ENCODE results near the gene HSPA1L. TPM values are rescaled to one million over a fixed set of nuclear protein-coding genes. Genes with fewer than 3 reads are reported as not detected.
"Not testable (repeated sequence)": the region's sequence is repeated elsewhere in the genome, so short reads cannot be mapped to it uniquely, and the experiment has no call there.

The HSPA1L gene
- total RNA-seq (2012; rRNA removed), result 0.44 and 0.76 TPM in 2 replicates

DNA sequence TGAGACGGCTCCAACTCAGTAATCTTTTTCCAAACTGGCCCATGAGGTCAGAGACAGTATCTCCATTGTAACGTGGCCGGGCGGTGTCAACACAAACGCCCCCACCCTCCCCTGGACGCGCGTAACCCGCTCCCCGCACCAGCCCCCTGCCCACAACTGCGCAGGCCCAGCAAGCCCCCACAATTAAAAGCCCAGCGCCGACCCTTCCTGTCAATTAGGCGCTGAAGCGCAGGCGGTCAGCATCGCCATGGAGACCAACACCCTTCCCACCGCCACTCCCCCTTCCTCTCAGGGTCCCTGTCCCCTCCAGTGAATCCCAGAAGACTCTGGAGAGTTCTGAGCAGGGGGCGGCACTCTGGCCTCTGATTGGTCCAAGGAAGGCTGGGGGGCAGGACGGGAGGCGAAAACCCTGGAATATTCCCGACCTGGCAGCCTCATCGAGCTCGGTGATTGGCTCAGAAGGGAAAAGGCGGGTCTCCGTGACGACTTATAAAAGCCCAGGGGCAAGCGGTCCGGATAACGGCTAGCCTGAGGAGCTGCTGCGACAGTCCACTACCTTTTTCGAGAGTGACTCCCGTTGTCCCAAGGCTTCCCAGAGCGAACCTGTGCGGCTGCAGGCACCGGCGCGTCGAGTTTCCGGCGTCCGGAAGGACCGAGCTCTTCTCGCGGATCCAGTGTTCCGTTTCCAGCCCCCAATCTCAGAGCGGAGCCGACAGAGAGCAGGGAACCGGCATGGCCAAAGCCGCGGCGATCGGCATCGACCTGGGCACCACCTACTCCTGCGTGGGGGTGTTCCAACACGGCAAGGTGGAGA is at the start of gene HSPA1L, which contains the start of gene HSPA1A:
TSS of gene HSPA1L (minus strand) at position 259 of the 814 bp plus-strand sequence. CDS start 3,311 bp downstream, outside the sequence.
TSS of gene HSPA1A (plus strand) at position 519 of the 814 bp plus-strand sequence. CDS start at position 733, 214 bp downstream.
- Histone ChIP-seq H3K4me3 (ENCODE audit: low read length) (peak within 1 kb of the TSS; percentile 85), H3K27me3 (ENCODE audit: control insufficient read depth, insufficient read depth, low read length) (no peaks in the 10 kb centered on the region), H3K9me3 (replicated peaks; ENCODE audit: low read length) (no peaks in the 10 kb centered on the region), H3K36me3 (ENCODE audit: insufficient read depth, low read length) (no peaks in the 10 kb centered on the region), H3K4me1 (ENCODE audit: control insufficient read depth, insufficient read depth, low read length) (peaks cover 26% of the 10 kb centered on the region), H3K4me2 (ENCODE audit: low read length) (peak within 1 kb of the TSS; percentile 98), H3K9ac (ENCODE audit: low read depth, low read length) (peak within 1 kb of the TSS; percentile 77)

GRCh38 chr6:31864818-31865204 is 49.7 kb upstream of the HSPA1L start:
- peaks cover 5% of the 10 kb centered on the region for H3K27me3 ChIP-seq (ENCODE audit: control insufficient read depth, insufficient read depth, low read length)
- H3K36me3 ChIP-seq (ENCODE audit: insufficient read depth, low read length), result peaks cover 3% of the 10 kb centered on the region
- H3K4me1 ChIP-seq (ENCODE audit: control insufficient read depth, insufficient read depth, low read length), result peaks cover 18% of the 10 kb centered on the region
- H3K9me3 ChIP-seq (replicated peaks; ENCODE audit: low read length), result no peaks in the 10 kb centered on the region
- no peak overlapping the region for H3K4me3 ChIP-seq (ENCODE audit: low read length)
- H3K9ac ChIP-seq (ENCODE audit: low read depth, low read length), result no peak overlapping the region
- no peak overlapping the region for H3K4me2 ChIP-seq (ENCODE audit: low read length)

DNA sequence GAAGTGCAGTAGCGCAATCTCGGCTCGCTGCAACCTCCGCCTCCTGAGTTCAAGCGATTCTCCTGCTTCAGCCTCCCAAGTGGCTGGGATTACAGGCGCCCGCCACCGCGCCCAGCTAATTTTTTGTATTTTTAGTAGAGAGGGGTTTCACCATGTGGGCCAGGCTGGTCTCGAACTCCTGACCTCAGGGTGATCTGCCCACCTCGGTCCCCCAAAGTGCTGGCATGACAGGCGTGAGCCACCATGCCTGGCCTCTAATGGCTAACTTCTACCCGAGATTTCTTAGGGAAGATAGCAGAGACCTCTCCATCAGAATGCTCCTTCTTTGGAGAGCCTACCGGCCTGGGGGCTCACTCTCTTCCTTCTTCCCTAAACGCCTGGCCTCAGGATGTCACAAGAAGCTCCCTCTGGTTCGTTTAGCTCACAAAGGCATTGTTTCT is 49.1 kb upstream of the HSPA1L start:
- Histone ChIP-seq H3K4me3 (ENCODE audit: low read length) (peak overlapping the region; percentile 78), H3K4me2 (ENCODE audit: low read length) (peak overlapping the region; percentile 93), H3K4me1 (ENCODE audit: control insufficient read depth, insufficient read depth, low read length) (peaks cover 18% of the 10 kb centered on the region), H3K9ac (ENCODE audit: low read depth, low read length) (peak overlapping the region; percentile 70)
- not testable (repeated sequence) for H3K36me3 ChIP-seq (ENCODE audit: insufficient read depth, low read length); H3K27me3 ChIP-seq (ENCODE audit: control insufficient read depth, insufficient read depth, low read length); H3K9me3 ChIP-seq (replicated peaks; ENCODE audit: low read length)

DNA sequence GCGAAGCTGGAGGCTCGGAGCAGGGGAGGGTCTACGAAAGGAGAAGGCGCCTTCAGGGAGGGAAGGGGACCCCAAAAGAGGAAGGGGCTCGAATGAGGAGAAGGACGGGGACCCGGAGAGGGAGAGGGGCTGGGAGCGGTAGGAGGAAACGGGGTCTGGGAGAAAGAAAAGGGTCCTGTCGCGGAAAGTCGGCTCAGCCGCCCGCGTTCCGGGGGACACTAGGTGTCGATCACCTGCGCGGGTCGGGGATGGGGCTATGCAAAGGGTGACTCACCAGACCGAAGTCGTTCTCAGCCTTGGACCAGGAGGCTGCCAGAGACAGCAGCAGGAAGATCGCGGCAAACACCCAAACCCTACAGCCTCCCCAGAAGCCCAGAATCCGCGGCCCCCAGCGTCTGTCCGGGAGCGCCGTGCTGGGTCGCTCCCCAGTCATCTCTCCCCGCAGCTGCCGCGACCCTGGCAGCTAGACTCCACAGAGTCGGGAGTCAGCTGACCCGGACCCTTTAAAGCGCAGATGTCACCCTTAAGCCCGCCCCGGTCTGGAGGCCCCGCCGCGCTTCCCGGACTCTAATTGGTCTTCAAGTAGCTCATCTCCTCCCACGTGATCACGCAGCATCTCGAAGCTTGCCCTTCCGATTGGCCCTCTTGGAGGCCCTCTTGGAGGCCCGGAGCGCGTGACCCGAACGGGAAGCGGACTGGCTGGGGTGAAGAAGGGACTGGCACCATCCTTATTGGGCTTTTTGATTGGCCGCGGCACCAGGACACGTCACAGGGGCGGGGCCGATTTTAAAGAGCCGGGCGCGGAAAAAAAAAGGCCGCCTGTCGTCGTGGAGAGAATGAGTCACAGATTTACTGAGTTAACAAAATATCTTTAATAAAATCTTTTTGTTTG is 47.5 kb upstream of the HSPA1L start, which contains the start of gene NEU1:
TSS of gene NEU1 (minus strand) at position 478 of the 892 bp plus-strand sequence. CDS start at position 433, 45 bp downstream.
- H3K9me3 ChIP-seq (replicated peaks; ENCODE audit: low read length), result no peaks in the 10 kb centered on the region
- peak within 1 kb of the TSS; percentile 79 for H3K4me3 ChIP-seq (ENCODE audit: low read length)
- H3K4me1 ChIP-seq (ENCODE audit: control insufficient read depth, insufficient read depth, low read length), result peaks cover 18% of the 10 kb centered on the region
- peaks cover 13% of the 10 kb centered on the region for H3K36me3 ChIP-seq (ENCODE audit: insufficient read depth, low read length)
- peak within 1 kb of the TSS; percentile 97 for H3K4me2 ChIP-seq (ENCODE audit: low read length)
- peak within 1 kb of the TSS; percentile 78 for H3K9ac ChIP-seq (ENCODE audit: low read depth, low read length)
- no peaks in the 10 kb centered on the region for H3K27me3 ChIP-seq (ENCODE audit: control insufficient read depth, insufficient read depth, low read length)

GRCh38 chr6:31861919-31862343 is 46.8 kb upstream of the HSPA1L start:
- H3K27me3 ChIP-seq (ENCODE audit: control insufficient read depth, insufficient read depth, low read length), result no peaks in the 10 kb centered on the region
- peak overlapping the region; percentile 79 for H3K4me3 ChIP-seq (ENCODE audit: low read length)
- no peaks in the 10 kb centered on the region for H3K9me3 ChIP-seq (replicated peaks; ENCODE audit: low read length)
- peak overlapping the region; percentile 78 for H3K9ac ChIP-seq (ENCODE audit: low read depth, low read length)
- peaks cover 18% of the 10 kb centered on the region for H3K4me1 ChIP-seq (ENCODE audit: control insufficient read depth, insufficient read depth, low read length)
- H3K4me2 ChIP-seq (ENCODE audit: low read length), result peak overlapping the region; percentile 97
- H3K36me3 ChIP-seq (ENCODE audit: insufficient read depth, low read length), result peaks cover 13% of the 10 kb centered on the region

GRCh38 chr6:31861150-31861549 is 46.1 kb upstream of the HSPA1L start:
- Histone ChIP-seq H3K27me3 (ENCODE audit: control insufficient read depth, insufficient read depth, low read length) (no peaks in the 10 kb centered on the region), H3K4me1 (ENCODE audit: control insufficient read depth, insufficient read depth, low read length) (peaks cover 18% of the 10 kb centered on the region), H3K36me3 (ENCODE audit: insufficient read depth, low read length) (peaks cover 13% of the 10 kb centered on the region), H3K9ac (ENCODE audit: low read depth, low read length) (no peak overlapping the region), H3K9me3 (replicated peaks; ENCODE audit: low read length) (no peaks in the 10 kb centered on the region), H3K4me2 (ENCODE audit: low read length) (peak overlapping the region; percentile 97), H3K4me3 (ENCODE audit: low read length) (no peak overlapping the region)

GRCh38 chr6:31860349-31860748 is 45.3 kb upstream of the HSPA1L start:
- Histone ChIP-seq H3K4me3 (ENCODE audit: low read length) (no peak overlapping the region), H3K9me3 (replicated peaks; ENCODE audit: low read length) (no peaks in the 10 kb centered on the region), H3K36me3 (ENCODE audit: insufficient read depth, low read length) (peaks cover 13% of the 10 kb centered on the region), H3K4me2 (ENCODE audit: low read length) (no peak overlapping the region), H3K4me1 (ENCODE audit: control insufficient read depth, insufficient read depth, low read length) (peaks cover 18% of the 10 kb centered on the region), H3K9ac (ENCODE audit: low read depth, low read length) (no peak overlapping the region), H3K27me3 (ENCODE audit: control insufficient read depth, insufficient read depth, low read length) (no peaks in the 10 kb centered on the region)

DNA sequence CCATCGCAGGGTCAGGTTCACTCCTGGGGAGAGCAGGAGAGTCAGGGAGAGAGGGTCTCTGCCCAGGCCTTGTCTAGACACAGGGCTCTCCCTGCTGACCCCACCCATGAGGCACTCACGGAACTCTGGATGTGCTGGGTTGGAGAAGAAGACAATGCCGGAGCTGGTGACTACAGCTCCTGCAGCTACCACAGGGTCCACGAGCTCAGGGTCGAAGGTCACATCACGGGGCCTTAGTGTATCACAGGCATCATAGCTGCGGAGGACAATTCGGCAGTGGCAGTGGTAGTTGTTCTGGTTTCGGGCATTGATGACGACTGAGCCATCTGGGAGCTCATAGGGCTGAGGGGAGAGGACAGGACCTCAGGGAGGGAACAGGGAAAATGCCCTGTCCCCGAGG is 44.8 kb upstream of the HSPA1L start:
- H3K4me3 ChIP-seq (ENCODE audit: low read length), result no peak overlapping the region
- H3K9me3 ChIP-seq (replicated peaks; ENCODE audit: low read length), result no peaks in the 10 kb centered on the region
- peaks cover 18% of the 10 kb centered on the region for H3K4me1 ChIP-seq (ENCODE audit: control insufficient read depth, insufficient read depth, low read length)
- H3K9ac ChIP-seq (ENCODE audit: low read depth, low read length), result no peak overlapping the region
- H3K36me3 ChIP-seq (ENCODE audit: insufficient read depth, low read length), result peaks cover 13% of the 10 kb centered on the region
- H3K27me3 ChIP-seq (ENCODE audit: control insufficient read depth, insufficient read depth, low read length), result no peaks in the 10 kb centered on the region
- no peak overlapping the region for H3K4me2 ChIP-seq (ENCODE audit: low read length)

- Histone ChIP-seq H3K36me3 (ENCODE audit: insufficient read depth, low read length) (peaks cover 13% of the 10 kb centered on the region), H3K4me1 (ENCODE audit: control insufficient read depth, insufficient read depth, low read length) (peaks cover 12% of the 10 kb centered on the region), H3K4me2 (ENCODE audit: low read length) (no peak overlapping the region), H3K9ac (ENCODE audit: low read depth, low read length) (no peak overlapping the region), H3K27me3 (ENCODE audit: control insufficient read depth, insufficient read depth, low read length) (no peaks in the 10 kb centered on the region), H3K4me3 (ENCODE audit: low read length) (no peak overlapping the region), H3K9me3 (replicated peaks; ENCODE audit: low read length) (no peaks in the 10 kb centered on the region)
Measured at GRCh38 chr6:31858707-31859106, 43.6 kb upstream of the HSPA1L start.

- H3K4me1 ChIP-seq (ENCODE audit: control insufficient read depth, insufficient read depth, low read length); H3K27me3 ChIP-seq (ENCODE audit: control insufficient read depth, insufficient read depth, low read length); H3K9ac ChIP-seq (ENCODE audit: low read depth, low read length); H3K4me3 ChIP-seq (ENCODE audit: low read length); H3K4me2 ChIP-seq (ENCODE audit: low read length); H3K9me3 ChIP-seq (replicated peaks; ENCODE audit: low read length): not testable (repeated sequence)
- peaks cover 13% of the 10 kb centered on the region for H3K36me3 ChIP-seq (ENCODE audit: insufficient read depth, low read length)
Measured at GRCh38 chr6:31857774-31858173, 42.7 kb upstream of the HSPA1L start.

- not testable (repeated sequence) for H3K36me3 ChIP-seq (ENCODE audit: insufficient read depth, low read length); H3K9ac ChIP-seq (ENCODE audit: low read depth, low read length); H3K9me3 ChIP-seq (replicated peaks; ENCODE audit: low read length); H3K4me2 ChIP-seq (ENCODE audit: low read length); H3K4me3 ChIP-seq (ENCODE audit: low read length); H3K27me3 ChIP-seq (ENCODE audit: control insufficient read depth, insufficient read depth, low read length); H3K4me1 ChIP-seq (ENCODE audit: control insufficient read depth, insufficient read depth, low read length)
Measured at GRCh38 chr6:31851980-31852718, 37.1 kb upstream of the HSPA1L start.

All from skeletal muscle satellite cell (primary cell).